ENCODE data around the gene PEX14. TPM values are rescaled to one million over a fixed set of nuclear protein-coding genes. Genes with fewer than 3 reads are reported as not detected.

Gene PEX14
- total and polyA plus RNA-seq, 9 of the 15 experiments (the other 6 are each of a cell fraction or from before 2014, with no cell fraction given): 2.6 to 45.7 (median 22.7) TPM

GRCh38 chr1:10471411-10472219, 3.1 kb upstream of the PEX14 start (continued):
- peak; percentile 51 for TF ChIP-seq NUFIP1 (IDR thresholded peaks at IDR 0.05; ENCODE audit: partially characterized antibody)
- TF ChIP-seq BHLHE40 (IDR thresholded peaks at IDR 0.05; ENCODE audit: low read length): peak; percentile 23; the same call in 1 of the 2 replicates
- peak; percentile 89 to 95 for TF ChIP-seq KDM1A (IDR thresholded peaks at IDR 0.05)
- TF ChIP-seq SP1 (CRISPR knock-in tag; IDR thresholded peaks at IDR 0.05): 0 out of 2 replicates have a peak, but pooled peaks have one; percentile 4
- no peak for TF ChIP-seq E2F8 (IDR thresholded peaks at IDR 0.05; ENCODE audit: low read depth, partially characterized antibody)
- peak; percentile 17; the same call in 1 of the 2 replicates for TF ChIP-seq ZNF407 (IDR thresholded peaks at IDR 0.05; ENCODE audit: low read depth)
- TF ChIP-seq SRSF3 (IDR thresholded peaks at IDR 0.05; ENCODE audit: insufficient read depth, low read length): 0 out of 2 replicates have a peak, but pooled peaks have one; percentile 1
- TF ChIP-seq ADNP (tag; IDR thresholded peaks at IDR 0.05): peak; percentile 96
- peak; percentile 91 for TF ChIP-seq ZKSCAN1 (IDR thresholded peaks at IDR 0.05; ENCODE audit: low read depth, low read length)
- no peak for TF ChIP-seq CEBPG (CRISPR knock-in tag; IDR thresholded peaks at IDR 0.05)
- TF ChIP-seq CEBPG (tag; conservative IDR thresholded peaks at IDR 0.05 in 1 of 2, IDR thresholded peaks at IDR 0.05 in 1 of 2): no peak
- peak; percentile 18 for TF ChIP-seq SAP30 (IDR thresholded peaks at IDR 0.05; ENCODE audit: borderline replicate concordance, insufficient read depth, low read depth, low read length, poor library complexity, severe bottlenecking)
- 0 out of 2 replicates have a peak, but pooled peaks have one; percentile 50 for TF ChIP-seq SMARCE1 (IDR thresholded peaks at IDR 0.05)
- peak; percentile 42 to 85; a peak in 3 of 4 replicates for TF ChIP-seq RCOR1 (IDR thresholded peaks at IDR 0.05; ENCODE audit: borderline replicate concordance in 1 of 2, low read depth in 2 of 2, low read length in 2 of 2)
